ENCODE data around the gene ADGRF1. TPM values are rescaled to one million over a fixed set of nuclear protein-coding genes. Genes with fewer than 3 reads are reported as not detected.

ADGRF1 gene
- total and polyA plus RNA-seq, 11 donors, result 0.23 TPM; not detected in 10

DNA sequence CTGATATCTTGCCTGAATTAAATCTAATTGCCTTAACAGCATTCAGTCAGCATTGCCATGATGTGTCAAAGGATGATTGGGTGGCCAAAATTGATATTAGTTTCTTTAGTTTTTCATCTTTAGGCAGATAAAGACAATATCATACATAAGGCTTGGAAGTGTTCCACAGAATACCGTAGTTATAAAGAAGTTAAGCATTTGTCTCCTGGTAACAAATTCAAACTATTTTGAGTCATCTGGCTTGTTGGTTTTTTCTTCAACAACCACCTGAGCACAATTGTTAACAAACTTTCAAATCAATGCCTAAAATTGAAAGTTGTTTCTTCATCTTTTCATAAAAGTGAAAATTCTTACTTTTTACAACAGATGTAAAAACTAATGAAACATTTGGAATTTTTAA lies 72.9 kb downstream of the ADGRF1 start:
- H3K36me3 ChIP-seq, result no peaks in the 10 kb centered on the region
- TF ChIP-seq POLR2A (IDR thresholded peaks at IDR 0.05), result no peak
- TF ChIP-seq, protein P1, sequence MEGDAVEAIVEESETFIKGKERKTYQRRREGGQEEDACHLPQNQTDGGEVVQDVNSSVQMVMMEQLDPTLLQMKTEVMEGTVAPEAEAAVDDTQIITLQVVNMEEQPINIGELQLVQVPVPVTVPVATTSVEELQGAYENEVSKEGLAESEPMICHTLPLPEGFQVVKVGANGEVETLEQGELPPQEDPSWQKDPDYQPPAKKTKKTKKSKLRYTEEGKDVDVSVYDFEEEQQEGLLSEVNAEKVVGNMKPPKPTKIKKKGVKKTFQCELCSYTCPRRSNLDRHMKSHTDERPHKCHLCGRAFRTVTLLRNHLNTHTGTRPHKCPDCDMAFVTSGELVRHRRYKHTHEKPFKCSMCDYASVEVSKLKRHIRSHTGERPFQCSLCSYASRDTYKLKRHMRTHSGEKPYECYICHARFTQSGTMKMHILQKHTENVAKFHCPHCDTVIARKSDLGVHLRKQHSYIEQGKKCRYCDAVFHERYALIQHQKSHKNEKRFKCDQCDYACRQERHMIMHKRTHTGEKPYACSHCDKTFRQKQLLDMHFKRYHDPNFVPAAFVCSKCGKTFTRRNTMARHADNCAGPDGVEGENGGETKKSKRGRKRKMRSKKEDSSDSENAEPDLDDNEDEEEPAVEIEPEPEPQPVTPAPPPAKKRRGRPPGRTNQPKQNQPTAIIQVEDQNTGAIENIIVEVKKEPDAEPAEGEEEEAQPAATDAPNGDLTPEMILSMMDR (IDR thresholded peaks at IDR 0.05), result no peak
- WGBS, 4 donors, result 49 to 73% (median 63%) methylated on average over 1 of the region's 1 CpG

DNA sequence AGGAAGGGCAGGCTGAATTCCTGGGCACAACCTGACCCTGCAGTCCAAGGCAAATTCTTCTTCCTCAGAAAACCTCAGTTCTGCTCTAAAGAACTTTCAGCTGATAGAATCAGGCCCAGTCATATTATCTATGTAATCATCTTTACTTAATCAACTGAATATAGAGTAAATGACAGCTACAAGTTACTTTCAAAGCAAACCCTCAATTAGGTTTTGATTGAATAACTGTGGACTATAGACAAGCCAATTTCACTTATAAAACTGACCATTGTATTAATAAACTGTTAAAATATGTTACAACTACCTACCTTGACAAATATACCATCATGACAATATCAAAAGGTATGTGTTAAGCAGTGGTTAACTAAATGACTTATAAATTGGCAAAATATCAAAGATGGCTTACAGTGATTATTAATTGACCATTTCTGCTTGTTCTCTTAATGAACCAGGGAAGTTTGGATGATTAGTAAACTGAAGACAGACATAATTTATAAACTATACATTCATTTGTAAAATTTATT lies 74.2 kb downstream of the ADGRF1 start:
- TF ChIP-seq, protein P1 (IDR thresholded peaks at IDR 0.05), result no peak
- no peak for TF ChIP-seq POLR2A (IDR thresholded peaks at IDR 0.05)
- Histone ChIP-seq H3K4me1 (peaks cover 0 to 24% (median 13%) of the 10 kb centered on the region in 12 donors), H3K9me3 (no peaks in the 10 kb centered on the region), H3K36me3 (no peaks in the 10 kb centered on the region), H3K4me3 (no peak overlapping the region), H3K27ac (no peak overlapping the region), H3K27me3 (peaks cover 0 to 3% (median 0%) of the 10 kb centered on the region in 9 donors)
- intact Hi-C loops (cut with DNase I), result no loop called here
- ATAC-seq (no peak), DNase-seq (no peak)

More for the DNA sequence above, 72.9 kb downstream of the ADGRF1 start:
- intact Hi-C loops (cut with DNase I), result no loop called here
- Histone ChIP-seq H3K27me3 (no peaks in the 10 kb centered on the region), H3K27ac (no peak overlapping the region), H3K9me3 (no peaks in the 10 kb centered on the region), H3K4me1 (peaks cover 0 to 14% (median 9%) of the 10 kb centered on the region in 12 donors), H3K4me3 (no peak overlapping the region)
- DNase-seq (no peak), ATAC-seq (no peak)

DNA sequence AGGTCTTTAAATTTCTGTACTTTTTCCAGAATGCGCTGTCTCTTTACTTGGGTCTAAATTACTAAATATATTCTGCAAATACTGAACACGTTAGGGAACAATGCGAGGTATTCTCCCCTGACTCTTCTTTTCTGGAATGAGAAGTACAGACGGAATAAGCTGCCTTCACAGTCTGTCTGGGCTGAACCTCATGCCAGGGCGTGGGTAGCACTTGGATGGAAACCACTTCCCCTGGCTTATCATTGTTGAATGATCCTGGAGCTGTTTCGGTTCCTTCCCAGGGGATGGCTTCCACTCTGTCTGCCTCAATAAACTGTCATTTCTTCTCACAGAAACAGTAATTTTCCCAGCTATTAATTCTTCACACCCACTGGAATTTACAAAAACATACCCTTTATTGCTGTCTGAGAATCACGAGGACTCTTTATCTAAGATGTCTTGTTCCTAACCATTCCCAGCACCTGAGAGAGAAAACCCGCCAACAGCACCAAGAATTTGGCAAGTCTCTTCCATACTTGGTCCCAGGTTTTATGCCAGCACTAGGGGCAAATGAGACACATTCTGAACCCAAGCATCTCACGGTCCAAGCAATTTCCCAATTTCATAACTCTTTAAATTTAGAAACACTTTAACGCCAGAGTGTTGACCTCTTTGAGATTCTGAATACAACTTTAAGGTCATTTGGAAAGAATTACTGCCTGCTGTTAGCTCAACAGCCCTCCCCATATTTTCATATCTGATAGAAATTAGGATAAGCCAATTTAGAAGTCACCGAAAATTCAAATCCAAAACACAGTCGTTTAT lies 77.2 kb downstream of the ADGRF1 start:
- TF ChIP-seq POLR2A (IDR thresholded peaks at IDR 0.05), result no peak
- TF ChIP-seq, protein P1 (IDR thresholded peaks at IDR 0.05), result no peak
- peak overlapping the region in 3 of 12 donors; percentile 15 to 55 (median 46) for H3K27ac ChIP-seq
- DNase-seq (peak in 1 of 5 donors; percentile 21), ATAC-seq (peak in 3 of 4 donors; percentile 39 to 52 (median 47))
- peaks cover 0 to 3% (median 0%) of the 10 kb centered on the region in 9 donors for H3K27me3 ChIP-seq
- H3K4me3 ChIP-seq, result no peak overlapping the region
- intact Hi-C loops (cut with DNase I), result no loop called here
- no peaks in the 10 kb centered on the region for H3K9me3 ChIP-seq
- H3K4me1 ChIP-seq, result peaks cover 0 to 25% (median 14%) of the 10 kb centered on the region in 12 donors
- no peaks in the 10 kb centered on the region for H3K36me3 ChIP-seq
- WGBS, 4 donors, result 48 to 62% (median 61%) methylated on average over 12 of the region's 12 CpGs

DNA sequence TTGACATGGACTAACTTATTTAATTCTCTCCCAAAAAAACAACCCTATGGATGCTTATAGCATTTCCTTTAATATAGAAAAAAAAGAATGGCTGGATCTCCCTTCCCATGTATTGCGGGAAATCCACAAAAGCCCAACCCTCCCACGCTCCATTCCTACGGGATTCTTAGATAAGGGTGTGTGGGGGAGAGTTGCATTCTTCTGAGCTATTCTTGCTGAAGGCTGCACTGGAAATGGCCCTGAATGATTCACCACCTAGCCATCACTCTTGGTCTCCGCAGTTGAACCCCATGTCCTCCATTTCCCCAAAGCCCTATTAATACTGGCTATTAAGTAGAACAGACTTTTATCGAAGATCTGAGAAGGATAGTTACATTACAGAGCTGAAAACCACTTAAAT lies 78.5 kb downstream of the ADGRF1 start:
- Histone ChIP-seq H3K27me3 (peaks cover 0 to 3% (median 0%) of the 10 kb centered on the region in 9 donors), H3K9me3 (no peaks in the 10 kb centered on the region), H3K4me1 (peaks cover 0 to 25% (median 14%) of the 10 kb centered on the region in 12 donors), H3K27ac (peak overlapping the region in 7 of 12 donors; percentile 18 to 69 (median 55)), H3K36me3 (no peaks in the 10 kb centered on the region), H3K4me3 (no peak overlapping the region)
- 30 to 46% (median 35%) methylated on average over 5 of the region's 5 CpGs for WGBS, 4 donors
- intact Hi-C loops (cut with DNase I), result no loop called here
- ATAC-seq, result peak in 3 of 4 donors; percentile 78 to 92 (median 85)
- DNase-seq, result peak in 3 of 5 donors; percentile 42 to 47 (median 45)
- TF ChIP-seq, protein P1 (IDR thresholded peaks at IDR 0.05), result no peak
- no peak for TF ChIP-seq POLR2A (IDR thresholded peaks at IDR 0.05)
